DND-41 (cell line): Measurements from ENCODE around the gene SNX14.

ENCODE experiments used
- EZH2 ChIP-seq: IDR thresholded peaks from 3 replicates; pipeline ENCODE4 v1.6.1; 2012; ENCODE audit warnings: borderline replicate concordance, low read depth, mild to moderate bottlenecking, moderate library complexity, low read length, inconsistent platforms; ENCODE audit not compliant: severe bottlenecking
- TF ChIP-seq, protein P1 (sequence below): IDR thresholded peaks from 2 replicates; pipeline ENCODE4 v1.5.1; 2012; ENCODE audit warnings: borderline replicate concordance, low read length, moderate library complexity, mild to moderate bottlenecking; ENCODE audit not compliant: poor library complexity, severe bottlenecking; ENCODE audit errors: extremely low read depth

GRCh38 chr6:85580118-85580877, 13.4 kb downstream of the SNX14 start:
- TF ChIP-seq, protein P1, sequence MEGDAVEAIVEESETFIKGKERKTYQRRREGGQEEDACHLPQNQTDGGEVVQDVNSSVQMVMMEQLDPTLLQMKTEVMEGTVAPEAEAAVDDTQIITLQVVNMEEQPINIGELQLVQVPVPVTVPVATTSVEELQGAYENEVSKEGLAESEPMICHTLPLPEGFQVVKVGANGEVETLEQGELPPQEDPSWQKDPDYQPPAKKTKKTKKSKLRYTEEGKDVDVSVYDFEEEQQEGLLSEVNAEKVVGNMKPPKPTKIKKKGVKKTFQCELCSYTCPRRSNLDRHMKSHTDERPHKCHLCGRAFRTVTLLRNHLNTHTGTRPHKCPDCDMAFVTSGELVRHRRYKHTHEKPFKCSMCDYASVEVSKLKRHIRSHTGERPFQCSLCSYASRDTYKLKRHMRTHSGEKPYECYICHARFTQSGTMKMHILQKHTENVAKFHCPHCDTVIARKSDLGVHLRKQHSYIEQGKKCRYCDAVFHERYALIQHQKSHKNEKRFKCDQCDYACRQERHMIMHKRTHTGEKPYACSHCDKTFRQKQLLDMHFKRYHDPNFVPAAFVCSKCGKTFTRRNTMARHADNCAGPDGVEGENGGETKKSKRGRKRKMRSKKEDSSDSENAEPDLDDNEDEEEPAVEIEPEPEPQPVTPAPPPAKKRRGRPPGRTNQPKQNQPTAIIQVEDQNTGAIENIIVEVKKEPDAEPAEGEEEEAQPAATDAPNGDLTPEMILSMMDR: no peak
- no peak for TF ChIP-seq EZH2
